HG03432 (cell line): Measurements from ENCODE around the gene ALDH2.
A peak's percentile ranks its signal among the peaks of the same experiment; 100 is the strongest.
"Not testable (repeated sequence)": the region's sequence is repeated elsewhere in the genome, so short reads cannot be mapped to it uniquely, and the experiment has no call there.

ENCODE experiments used
- ATAC-seq: cut with Tn5 transposase; IDR thresholded peaks from one replicate; pipeline ENCODE4 v1.9.1; 2021; ENCODE audit warnings: mild to moderate bottlenecking, moderate library complexity; ENCODE audit not compliant: unreplicated experiment

The ALDH2 gene

DNA sequence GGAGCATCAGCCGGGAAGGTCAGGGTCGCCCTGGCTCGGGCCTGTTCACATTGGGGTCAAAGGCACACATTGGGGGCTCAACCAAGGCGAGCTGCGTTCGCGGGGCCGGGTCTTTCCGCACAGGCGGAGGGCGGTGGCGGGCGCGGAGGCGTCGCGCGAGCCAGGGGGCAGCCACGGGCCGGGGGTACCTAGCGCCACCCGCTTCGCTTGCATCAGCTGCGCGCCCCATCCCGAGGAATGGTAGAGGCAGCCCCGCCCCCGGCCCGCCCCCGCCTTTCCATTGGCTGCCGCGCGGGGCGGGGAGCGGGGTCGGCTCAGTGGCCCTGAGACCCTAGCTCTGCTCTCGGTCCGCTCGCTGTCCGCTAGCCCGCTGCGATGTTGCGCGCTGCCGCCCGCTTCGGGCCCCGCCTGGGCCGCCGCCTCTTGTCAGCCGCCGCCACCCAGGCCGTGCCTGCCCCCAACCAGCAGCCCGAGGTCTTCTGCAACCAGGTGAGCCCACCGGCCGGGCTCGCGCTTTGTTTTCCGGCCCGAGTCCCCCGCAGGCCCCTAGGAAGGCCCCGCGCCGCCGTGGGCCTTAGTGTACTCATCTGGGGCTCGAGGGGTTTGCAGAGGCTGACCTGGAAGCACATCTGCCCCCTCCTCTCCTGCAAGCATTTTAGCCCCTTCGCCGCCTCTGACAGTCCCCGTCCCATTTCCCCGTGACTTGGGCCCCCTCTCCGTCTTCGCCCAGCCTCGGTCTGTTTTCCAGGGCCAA is at the start of gene ALDH2:
Gene ALDH2, plus strand, starts transcription at position 326 of the 754 bp plus-strand sequence. Its CDS starts 50 bp downstream, at position 376.
- peak; percentile 51 for ATAC-seq

- ATAC-seq: not testable (repeated sequence)
Observed at GRCh38 chr12:111719316-111719715, 47.4 kb upstream of the ALDH2 start.

GRCh38 chr12:111720457-111720856 is 46.3 kb upstream of the ALDH2 start:
- ATAC-seq: no peak

- ATAC-seq: not testable (repeated sequence)
Observed at GRCh38 chr12:111723646-111724360, 42.9 kb upstream of the ALDH2 start.

DNA sequence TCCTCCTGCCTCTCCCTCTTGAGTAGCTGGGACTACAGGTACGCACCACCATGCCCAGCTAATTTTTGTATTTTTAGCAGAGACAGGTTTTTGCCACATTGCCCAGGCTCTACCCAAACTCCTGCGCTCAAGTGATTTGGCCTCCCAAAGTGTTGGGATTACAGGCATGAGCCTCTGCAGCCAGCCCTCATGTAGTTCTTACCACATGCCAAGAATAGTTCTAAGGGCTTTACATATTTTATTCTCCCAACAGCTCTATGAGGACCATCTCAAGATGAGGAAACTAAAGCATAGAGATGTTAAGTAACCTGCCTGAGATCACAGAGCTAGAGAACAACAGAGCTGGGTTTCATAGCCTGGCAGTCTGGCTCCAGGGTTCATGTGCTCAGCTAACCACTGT is 37.9 kb upstream of the ALDH2 start:
- no peak for ATAC-seq

DNA sequence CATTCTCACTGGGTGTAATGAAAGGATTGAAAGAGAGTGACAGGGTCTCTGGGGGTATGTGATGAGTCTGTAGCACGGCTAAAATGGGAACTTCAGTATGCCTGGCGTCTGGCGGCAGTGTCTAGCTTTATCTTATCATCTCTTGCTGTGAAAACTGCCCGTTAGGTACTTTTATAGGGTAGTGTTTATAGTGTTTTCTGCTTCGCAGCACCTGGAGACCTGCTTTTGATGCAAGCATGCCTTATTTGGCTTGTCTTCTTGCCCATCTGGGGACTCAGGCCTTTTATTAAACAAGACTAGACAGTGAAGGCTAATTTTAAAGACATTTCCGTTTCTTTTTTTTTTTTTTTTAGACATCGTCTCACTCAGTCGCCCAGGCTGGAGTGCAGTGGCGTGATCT is 36.3 kb upstream of the ALDH2 start:
- no peak for ATAC-seq

GRCh38 chr12:111732786-111733185 is 33.9 kb upstream of the ALDH2 start:
- ATAC-seq: no peak

- ATAC-seq: no peak
Observed at GRCh38 chr12:111733340-111733915, 33.3 kb upstream of the ALDH2 start.

GRCh38 chr12:111739524-111739923 is 27.2 kb upstream of the ALDH2 start:
- not testable (repeated sequence) for ATAC-seq

- no peak for ATAC-seq
Observed at GRCh38 chr12:111741235-111741812, 25.4 kb upstream of the ALDH2 start.

DNA sequence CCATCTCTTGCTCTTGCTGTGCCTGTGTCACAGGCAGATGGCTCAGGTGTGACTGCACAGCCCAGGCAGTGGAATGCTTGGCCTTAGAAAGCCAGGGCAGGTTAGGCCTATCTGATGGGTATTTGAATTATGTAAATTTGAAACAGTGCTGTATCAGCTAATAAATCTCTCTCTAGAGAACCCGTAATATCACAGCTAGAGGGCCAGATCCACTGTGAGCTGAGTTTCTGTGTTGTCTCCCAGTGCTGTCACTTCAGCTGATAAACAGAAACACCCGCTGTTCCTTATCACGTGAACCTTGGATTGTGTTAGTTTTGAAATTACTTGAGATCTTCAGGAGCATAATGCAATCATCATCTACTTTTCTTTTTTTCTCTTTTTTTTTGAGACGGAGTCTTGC is 21.5 kb upstream of the ALDH2 start:
- no peak for ATAC-seq

GRCh38 chr12:111747333-111747732 is 19.4 kb upstream of the ALDH2 start:
- ATAC-seq: no peak

- ATAC-seq: no peak
Observed at GRCh38 chr12:111748151-111748672, 18.5 kb upstream of the ALDH2 start.

DNA sequence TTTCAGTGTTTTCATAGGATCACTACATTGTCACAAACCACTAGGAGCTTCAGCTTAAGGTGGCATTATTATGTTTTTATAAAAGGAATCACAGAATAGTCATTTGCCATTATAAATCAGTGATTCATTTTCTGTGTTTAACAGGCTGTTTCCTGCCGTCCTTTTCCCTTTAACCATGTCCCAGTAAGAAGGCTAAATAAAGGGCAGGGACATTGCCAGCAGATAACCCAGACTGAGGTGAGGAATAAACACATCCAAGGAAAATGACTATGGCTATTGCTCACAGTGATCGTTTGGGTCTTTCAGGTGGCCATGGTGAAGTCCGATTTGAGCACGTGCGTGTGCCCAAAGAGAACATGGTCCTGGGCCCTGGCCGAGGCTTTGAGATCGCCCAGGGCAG is 17.9 kb upstream of the ALDH2 start:
- ATAC-seq: no peak

- ATAC-seq: no peak
Observed at GRCh38 chr12:111749391-111749790, 17.3 kb upstream of the ALDH2 start.

- ATAC-seq: no peak
Observed at GRCh38 chr12:111753144-111753881, 13.4 kb upstream of the ALDH2 start.

GRCh38 chr12:111754671-111755070 is 12.1 kb upstream of the ALDH2 start:
- no peak for ATAC-seq

GRCh38 chr12:111756196-111756595 is 10.5 kb upstream of the ALDH2 start:
- no peak for ATAC-seq

GRCh38 chr12:111756681-111757080 is 10.1 kb upstream of the ALDH2 start:
- no peak for ATAC-seq

GRCh38 chr12:111757361-111758119 is 9.2 kb upstream of the ALDH2 start:
- peak; percentile 43 for ATAC-seq
